OCI-LY1 (cell line): ENCODE results near the gene MAPK1.

Source experiments
- H2AFZ ChIP-seq: fragments of 200-600 bp; sonication (generic), shearing (Covaris generic); 2 replicates; pipeline ENCODE4 v1.6.0; 2014; ENCODE audit warnings: antibody characterized with exemption, mild to moderate bottlenecking, low read length
- H3F3A ChIP-seq: fragments of 200-600 bp; sonication (generic), shearing (Covaris generic); 2 replicates; pipeline ENCODE4 v1.6.0; 2014; ENCODE audit warnings: mild to moderate bottlenecking, antibody characterized with exemption, low read length, moderate library complexity; ENCODE audit not compliant: insufficient read depth
- H3K27ac ChIP-seq: fragments of 200-600 bp; sonication (generic); 2 replicates; pipeline ENCODE4 v1.5.1; 2014; ENCODE audit warnings: low read length, mixed run types, mild to moderate bottlenecking, low read depth; ENCODE audit not compliant: poor library complexity, severe bottlenecking
- H3K27me3 ChIP-seq: fragments of 200-600 bp; sonication (generic); 2 replicates; pipeline ENCODE4 v1.6.0; 2014; ENCODE audit warnings: antibody characterized with exemption, mild to moderate bottlenecking, low read length, moderate library complexity; ENCODE audit not compliant: insufficient read depth
- H3K36me3 ChIP-seq: fragments of 200-600 bp; sonication (generic); 2 replicates; pipeline ENCODE4 v1.6.1; 2014; ENCODE audit warnings: mild to moderate bottlenecking, antibody characterized with exemption, low read length, moderate library complexity, mixed read lengths; ENCODE audit not compliant: insufficient read depth
- H3K4me1 ChIP-seq: fragments of 200-600 bp; sonication (generic); 2 replicates; pipeline ENCODE4 v1.5.1; 2014; ENCODE audit warnings: mild to moderate bottlenecking, low read length, moderate library complexity; ENCODE audit not compliant: insufficient read depth, severe bottlenecking
- H3K4me2 ChIP-seq: fragments of 200-600 bp; sonication (generic), shearing (Covaris generic); 2 replicates; pipeline ENCODE4 v1.6.1; 2014; ENCODE audit warnings: low read length
- H3K4me3 ChIP-seq: fragments of 200-600 bp; sonication (generic); 2 replicates; pipeline ENCODE4 v1.5.1; 2014; ENCODE audit warnings: low read length, low read depth, mild to moderate bottlenecking, mixed read lengths; ENCODE audit not compliant: poor library complexity, severe bottlenecking
- H3K79me2 ChIP-seq: fragments of 200-600 bp; shearing (Covaris generic); 2 replicates; pipeline ENCODE4 v1.6.1; 2016; ENCODE audit warnings: mixed run types, low read length, mixed read lengths; ENCODE audit not compliant: insufficient read depth
- H3K9ac ChIP-seq: fragments of 200-600 bp; sonication (generic), shearing (Covaris generic); 2 replicates; pipeline ENCODE4 v1.6.1; 2014; ENCODE audit warnings: mild to moderate bottlenecking, low read length, mixed read lengths
- H3K9me2 ChIP-seq: fragments of 200-600 bp; sonication (generic), shearing (Covaris generic); 2 replicates; pipeline ENCODE4 v1.6.1; 2014; ENCODE audit warnings: low read depth, mild to moderate bottlenecking, low read length, mixed read lengths
- H3K9me3 ChIP-seq: fragments of 200-600 bp; shearing (Covaris generic); 2 replicates; pipeline ENCODE4 v1.6.1; 2014; ENCODE audit warnings: low read length, mixed read lengths
- H4K20me1 ChIP-seq: fragments of 200-600 bp; sonication (generic), shearing (Covaris generic); 2 replicates; pipeline ENCODE4 v1.6.0; 2016; ENCODE audit warnings: mild to moderate bottlenecking, low read length; ENCODE audit not compliant: insufficient read depth
- CTCF ChIP-seq: fragments of 200-600 bp; sonication (generic), shearing (Covaris generic); IDR thresholded peaks from 2 replicates; pipeline ENCODE4 v1.5.1; 2017; ENCODE audit warnings: mild to moderate bottlenecking, antibody characterized with exemption, low read length, moderate library complexity, mixed read lengths
- EZH2 ChIP-seq: fragments of 200-600 bp; sonication (generic), shearing (Covaris generic); IDR thresholded peaks from 2 replicates; pipeline ENCODE4 v1.8.0; 2017; ENCODE audit warnings: borderline replicate concordance, mixed run types, mild to moderate bottlenecking, antibody characterized with exemption, low read length, moderate library complexity, mixed read lengths

Gene MAPK1

GRCh38 chr22:21762712-21763581 is 104.5 kb downstream of the MAPK1 start:
- TF ChIP-seq EZH2 (no peak), CTCF (no peak)
- H3K9me3 ChIP-seq = no peaks in the 10 kb centered on the region
- no peaks in the 10 kb centered on the region for H3F3A ChIP-seq
- no peaks in the 10 kb centered on the region for H4K20me1 ChIP-seq
- no peaks in the 10 kb centered on the region for H3K9me2 ChIP-seq
- peaks cover 77% of the 10 kb centered on the region for H3K36me3 ChIP-seq
- peaks cover 25% of the 10 kb centered on the region for H3K4me1 ChIP-seq
- no peak overlapping the region for H2AFZ ChIP-seq
- H3K27ac ChIP-seq = peak overlapping the region; percentile 13
- no peaks in the 10 kb centered on the region for H3K79me2 ChIP-seq
- H3K4me2 ChIP-seq = no peak overlapping the region
- H3K9ac ChIP-seq = no peak overlapping the region
- H3K27me3 ChIP-seq = no peaks in the 10 kb centered on the region
- no peak overlapping the region for H3K4me3 ChIP-seq

GRCh38 chr22:21761994-21762680 is 105.3 kb downstream of the MAPK1 start:
- H3K9me3 ChIP-seq = no peaks in the 10 kb centered on the region
- no peak for TF ChIP-seq EZH2
- no peak for TF ChIP-seq CTCF
- no peak overlapping the region for H2AFZ ChIP-seq
- H3K79me2 ChIP-seq = no peaks in the 10 kb centered on the region
- no peaks in the 10 kb centered on the region for H3F3A ChIP-seq
- no peak overlapping the region for H3K4me2 ChIP-seq
- H3K4me3 ChIP-seq = no peak overlapping the region
- no peak overlapping the region for H3K9ac ChIP-seq
- peaks cover 25% of the 10 kb centered on the region for H3K4me1 ChIP-seq
- no peaks in the 10 kb centered on the region for H3K27me3 ChIP-seq
- H3K27ac ChIP-seq = no peak overlapping the region
- H4K20me1 ChIP-seq = no peaks in the 10 kb centered on the region
- no peaks in the 10 kb centered on the region for H3K9me2 ChIP-seq
- H3K36me3 ChIP-seq = peaks cover 71% of the 10 kb centered on the region

GRCh38 chr22:21761086-21761485 is 106.4 kb downstream of the MAPK1 start:
- Histone ChIP-seq H3K4me3 (no peak overlapping the region), H3K9me3 (no peaks in the 10 kb centered on the region), H3K79me2 (no peaks in the 10 kb centered on the region), H3K4me2 (no peak overlapping the region), H3K4me1 (peaks cover 24% of the 10 kb centered on the region), H3K9me2 (no peaks in the 10 kb centered on the region), H3K27ac (peak overlapping the region; percentile 47), H3K36me3 (peaks cover 65% of the 10 kb centered on the region), H3K9ac (no peak overlapping the region), H3K27me3 (no peaks in the 10 kb centered on the region), H4K20me1 (no peaks in the 10 kb centered on the region), H3F3A (no peaks in the 10 kb centered on the region), H2AFZ (no peak overlapping the region)
- no peak for TF ChIP-seq CTCF
- no peak for TF ChIP-seq EZH2
